HL-60 (cell line): ENCODE measurements around the gene AMOT.

Experiments
- CTCF ChIP-seq: IDR thresholded peaks from one replicate; pipeline ENCODE4 v1.5.1; 2011; ENCODE audit warnings: low read length, control low read depth, inconsistent platforms; ENCODE audit not compliant: insufficient read depth
- POLR2AphosphoS5 ChIP-seq: IDR thresholded peaks from 2 replicates; pipeline ENCODE4 v1.6.1; 2012; ENCODE audit warnings: low read depth
- REST ChIP-seq: IDR thresholded peaks from 2 replicates; pipeline ENCODE4 v1.6.1; 2012; ENCODE audit warnings: low read depth; ENCODE audit not compliant: insufficient replicate concordance

GRCh38 chrX:112820364-112821268, 20.0 kb downstream of the AMOT start:
- no peak for TF ChIP-seq CTCF
- TF ChIP-seq POLR2AphosphoS5: no peak
- no peak for TF ChIP-seq REST
